Endometrial microvascular endothelial cells (primary cell): ENCODE data around the gene IRF5. TPM values are rescaled to one million over a fixed set of nuclear protein-coding genes. Genes with fewer than 3 reads are reported as not detected.

Source experiments
- in situ Hi-C: cut with HindIII; loops from 2 replicates; pipeline ENCODE4 v1.10.0; 2017; ENCODE audit warnings: low sequenced_read_pairs, low pct_unique_long_range_greater_than_20kb; ENCODE audit errors: inconsistent ontology term
- total RNA-seq: library from RNA; depleted of rRNA; stranded (reverse); fragments of >200 nt; gene quantifications from one replicate; pipeline ENCODE4 v1.2.3, GENCODE V29; 2015; ENCODE audit errors: inconsistent ontology term

Gene IRF5
- total RNA-seq, 1 donor from 2014 or later: 1.9 TPM

GRCh38 chr7:128918016-128918665 is 19.6 kb upstream of the IRF5 start:
- in situ Hi-C loops: no loop called here

DNA sequence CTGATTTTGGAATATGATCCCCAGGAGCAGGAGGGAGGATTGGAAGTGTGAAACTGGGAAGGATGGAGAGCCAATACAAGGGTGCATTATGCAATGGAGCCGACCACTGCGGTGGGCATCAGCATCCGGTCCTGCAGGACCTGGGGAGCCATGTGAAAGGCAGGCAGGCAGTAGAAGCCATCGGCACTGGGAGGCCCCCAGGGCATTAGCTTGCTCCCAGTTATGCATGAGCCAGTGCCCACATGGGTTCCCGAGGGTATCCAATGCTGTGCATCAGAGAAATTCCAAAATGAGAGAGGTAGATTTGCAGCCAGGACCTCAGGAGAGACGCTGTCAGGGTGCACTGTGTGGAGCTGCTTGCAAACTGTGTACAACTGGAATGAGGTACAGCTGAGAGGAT is 18.5 kb upstream of the IRF5 start:
- in situ Hi-C loops: no loop called here

GRCh38 chr7:128919881-128920799 is 17.6 kb upstream of the IRF5 start:
- in situ Hi-C loops: no loop called here

DNA sequence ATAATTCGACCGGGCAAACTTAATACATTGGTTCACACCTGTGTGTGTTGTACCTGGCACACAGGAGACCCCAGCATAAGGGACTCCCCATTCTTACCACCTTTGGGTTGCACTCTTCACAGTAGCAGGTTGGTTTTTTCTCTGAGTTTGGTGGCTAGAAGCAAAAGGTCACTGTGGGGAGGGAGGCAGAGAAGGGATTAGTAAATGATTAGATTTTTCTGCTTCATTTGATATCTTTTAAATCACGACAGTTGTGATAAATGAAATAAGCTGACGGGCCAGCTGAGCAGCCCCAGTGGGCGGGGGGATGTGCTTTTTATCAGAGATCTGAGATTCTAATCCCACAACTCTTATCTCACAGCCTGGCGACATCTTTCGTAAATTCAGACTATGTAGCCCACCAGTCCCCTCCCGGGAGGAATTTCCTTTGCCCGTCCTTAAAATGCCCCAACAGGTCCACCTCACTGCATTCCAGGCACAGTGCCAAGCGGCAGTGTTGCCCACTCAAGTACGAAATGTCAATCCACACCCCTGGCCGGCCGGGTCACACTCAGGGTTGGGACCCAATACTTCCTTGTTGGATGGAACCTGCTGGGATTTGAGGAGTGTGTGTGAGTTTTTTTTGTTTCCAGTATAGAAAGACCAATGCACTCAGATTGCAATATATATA is 16.7 kb upstream of the IRF5 start:
- in situ Hi-C loops: no loop called here

DNA sequence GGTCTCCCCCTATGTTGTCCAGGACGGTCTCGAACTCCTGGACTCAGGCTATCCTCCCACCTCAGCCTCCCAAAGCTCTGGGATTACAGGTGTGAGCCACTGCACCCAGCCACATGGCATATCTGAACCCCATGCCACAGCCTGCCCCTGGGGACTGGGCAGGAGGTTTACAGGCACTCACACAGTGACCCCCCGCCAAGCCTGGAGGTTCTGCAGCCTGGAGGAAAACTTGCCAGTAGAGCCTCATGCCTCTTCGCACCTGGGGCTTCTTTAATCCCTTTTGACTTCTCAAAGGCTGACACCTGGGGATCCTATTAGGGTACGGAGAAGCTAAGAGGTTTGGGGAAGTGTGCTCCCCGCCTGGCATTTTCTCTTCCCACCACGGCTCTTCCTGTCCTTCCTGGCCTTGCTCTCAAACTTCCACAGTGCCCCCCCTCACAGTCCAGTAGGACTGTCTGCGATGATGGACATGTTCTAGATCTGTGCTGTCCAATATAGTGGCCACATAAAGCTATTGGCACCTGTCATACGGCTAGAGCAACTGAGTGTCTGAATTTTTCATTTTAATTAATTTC is 15.8 kb upstream of the IRF5 start:
- in situ Hi-C loops: no loop called here

- in situ Hi-C loops: no loop called here
Measured at GRCh38 chr7:128922496-128923410, 15.0 kb upstream of the IRF5 start.

DNA sequence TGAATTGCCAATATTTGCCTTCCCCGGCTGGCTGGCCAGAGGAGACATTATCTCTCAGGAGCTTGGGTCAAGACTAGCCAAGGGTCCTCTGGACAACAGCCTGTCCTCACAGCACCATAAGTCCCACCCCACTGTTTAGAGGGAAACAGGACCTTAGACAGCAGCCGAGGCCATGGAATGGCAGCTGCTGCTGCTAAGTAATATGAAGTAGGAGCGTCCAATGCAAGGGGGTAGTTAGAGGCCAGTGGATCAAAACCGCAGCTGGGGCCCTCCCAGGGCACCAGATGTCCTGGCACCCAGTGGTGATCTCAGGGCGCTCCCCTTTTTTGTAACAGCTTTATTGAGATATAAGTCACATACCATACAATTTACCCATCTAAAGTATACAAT is 14.3 kb upstream of the IRF5 start:
- in situ Hi-C loops: no loop called here

DNA sequence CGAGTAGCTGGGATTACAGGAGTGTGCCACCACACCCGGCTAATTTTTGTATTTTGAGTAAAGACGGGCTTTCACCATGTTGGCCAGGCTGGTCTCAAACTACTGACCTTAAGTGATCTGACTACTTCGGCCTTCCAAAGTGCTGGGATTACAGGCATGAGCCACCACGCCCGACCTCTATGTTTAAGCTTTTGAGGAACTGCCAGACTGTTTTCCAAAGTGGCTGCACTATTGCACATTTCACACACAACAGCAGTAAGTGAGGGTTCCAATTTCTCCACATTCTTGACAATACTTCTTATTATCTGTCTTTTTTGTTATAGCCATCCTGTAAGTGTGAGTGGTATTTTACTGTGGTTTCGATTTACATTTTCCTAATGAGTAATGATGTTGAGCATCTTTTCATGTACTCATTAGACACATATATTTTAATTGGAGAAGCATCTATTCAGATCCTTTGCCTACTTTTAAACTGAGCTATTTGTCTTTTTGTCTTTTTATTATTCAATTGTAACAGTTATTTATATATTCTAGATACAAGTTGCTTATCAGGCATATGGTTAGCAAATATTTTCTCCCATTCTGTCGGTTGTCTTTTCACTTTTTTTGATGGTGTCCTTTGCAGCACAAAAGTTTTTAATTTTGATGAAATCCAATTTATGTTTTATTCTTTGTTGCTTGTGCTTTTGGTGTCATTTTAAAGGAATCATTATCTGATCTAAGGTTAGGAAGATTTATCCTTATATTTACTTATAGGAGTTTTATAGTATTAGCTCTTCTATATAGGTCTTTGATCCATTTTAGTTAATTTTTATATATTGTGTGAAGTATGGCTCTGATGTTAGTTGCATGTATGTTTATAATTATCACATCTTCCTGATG is 12.8 kb upstream of the IRF5 start:
- in situ Hi-C loops: no loop called here

- in situ Hi-C loops: no loop called here
Measured at GRCh38 chr7:128928159-128928813, 9.4 kb upstream of the IRF5 start.

DNA sequence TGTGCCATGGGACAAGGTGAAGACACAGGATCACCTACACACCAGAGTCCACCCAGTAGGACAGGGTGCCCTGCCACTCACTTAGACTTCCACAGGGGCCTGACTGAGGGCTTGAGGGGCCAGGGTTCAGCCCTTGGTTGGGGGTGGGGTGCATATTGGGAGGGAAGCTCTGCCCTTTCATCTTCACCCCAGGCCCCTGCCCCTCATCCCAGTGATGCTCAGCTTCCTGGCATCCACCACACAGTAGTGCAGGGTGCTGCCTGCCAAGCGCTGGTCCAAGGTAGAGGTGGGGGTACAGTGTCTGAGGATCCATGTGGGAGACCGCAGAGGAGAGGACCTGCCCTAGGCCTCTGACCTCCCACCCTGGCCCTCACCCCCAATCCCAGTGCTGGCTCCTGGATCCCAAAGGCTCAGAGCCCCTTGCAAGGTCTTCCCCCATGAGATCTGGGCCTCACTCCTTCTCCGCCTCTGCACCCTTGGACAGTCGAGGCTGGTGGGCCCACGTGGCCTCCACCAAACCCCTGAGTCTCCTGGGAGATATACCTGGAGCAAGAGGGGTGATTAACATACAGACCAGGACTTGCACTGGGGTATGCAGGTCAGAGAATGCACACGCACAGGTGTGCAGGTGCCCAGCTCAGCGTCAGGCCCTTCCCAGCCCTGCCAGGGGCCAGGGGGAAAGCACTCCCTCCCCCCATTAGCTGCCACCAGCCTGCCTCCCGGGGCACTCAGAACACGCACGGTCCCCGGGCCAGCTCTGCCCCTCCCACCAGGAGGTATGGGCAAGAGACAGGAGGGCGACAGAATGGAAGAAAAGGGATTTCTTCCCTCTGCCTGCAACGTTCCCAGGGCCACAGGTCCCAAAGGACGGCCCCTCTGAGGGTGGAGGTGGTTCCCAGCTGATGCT is 8.6 kb upstream of the IRF5 start:
- in situ Hi-C loops: no loop called here

DNA sequence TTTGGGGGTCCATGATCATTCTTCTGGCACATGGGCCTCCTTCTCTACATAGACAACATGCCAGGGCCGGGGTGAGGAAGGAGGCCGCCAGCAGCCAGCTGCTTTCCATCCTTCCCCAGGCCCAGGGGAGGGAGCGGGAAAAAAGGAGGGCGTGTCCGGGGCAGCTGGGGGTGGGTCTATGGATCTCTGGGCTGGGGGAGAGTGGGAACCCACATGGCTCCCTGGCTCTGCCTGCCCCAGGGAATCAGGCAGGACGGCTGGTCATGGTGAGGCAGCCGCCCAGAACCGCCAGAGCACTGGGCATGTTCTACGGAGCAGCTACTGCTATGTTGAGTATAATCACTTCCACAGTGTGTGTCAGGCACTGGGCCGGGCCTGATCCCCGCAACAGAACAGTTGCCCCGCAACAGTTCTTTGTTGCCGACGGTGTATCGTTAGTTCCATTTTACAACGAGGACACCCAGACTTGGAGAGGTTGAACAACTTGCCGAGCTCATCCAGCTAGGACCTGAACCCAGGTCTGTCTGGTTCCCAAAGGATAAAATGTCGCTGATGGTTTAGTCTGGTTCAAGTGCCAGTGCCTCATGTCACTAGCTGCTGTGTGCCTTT is 6.4 kb upstream of the IRF5 start:
- in situ Hi-C loops: no loop called here

- in situ Hi-C loops: no loop called here
Measured at GRCh38 chr7:128931965-128932861, 5.5 kb upstream of the IRF5 start.

DNA sequence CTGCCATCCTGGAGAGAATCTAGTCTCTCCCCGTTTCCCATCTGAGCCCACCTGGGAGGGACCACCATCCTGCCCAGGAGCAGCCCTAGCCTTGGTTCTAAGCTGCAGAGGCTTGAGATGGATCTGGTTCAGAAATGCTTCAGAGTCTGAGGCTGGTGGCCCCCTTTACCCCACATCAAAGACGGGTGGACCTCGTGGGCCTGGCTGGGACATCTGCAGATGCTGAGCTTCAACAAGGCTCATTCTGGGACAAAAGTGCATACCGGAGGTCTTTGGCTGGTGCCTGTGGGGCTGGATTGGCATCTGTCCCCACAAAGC is 4.9 kb upstream of the IRF5 start:
- in situ Hi-C loops: no loop called here

GRCh38 chr7:128933180-128933891 is 4.4 kb upstream of the IRF5 start:
- in situ Hi-C loops: no loop called here
